Activated CD4-positive, alpha-beta memory T cell treated with anti-CD3 and anti-CD28 coated beads, Interleukin-2, amount 10 ng/mL, durations not matched to agents 7 days and 5 days (primary cell): ENCODE results near the gene MS4A3. TPM values are rescaled to one million over a fixed set of nuclear protein-coding genes. Genes with fewer than 3 reads are reported as not detected.
"Not testable (repeated sequence)": the region's sequence is repeated elsewhere in the genome, so short reads cannot be mapped to it uniquely, and the experiment has no call there.

Source experiments
- CTCF ChIA-PET: fragments of 350-600 bp; sonication (Branson Sonifier 250); formaldehyde crosslinking; loops from one replicate; lab custom pipeline; 2021; ENCODE audit warnings: antibody characterized with exemption, inconsistent platforms; lab: Charles Lee
- POLR2A ChIA-PET: fragments of 350-600 bp; sonication (Branson Sonifier 250); formaldehyde crosslinking; loops from one replicate; lab custom pipeline; 2021; ENCODE audit warnings: antibody characterized with exemption; lab: Charles Lee
- DNase-seq: peaks from one replicate; pipeline ENCODE4 v3.0.0-alpha.2; 2020
- H3K27ac Mint-ChIP-seq: one replicate; pipeline ENCODE4 v1.8.0; 2021; ENCODE audit warnings: mild to moderate bottlenecking, mixed read lengths
- H3K27me3 Mint-ChIP-seq: one replicate; pipeline ENCODE4 v1.8.0; 2021; ENCODE audit warnings: mixed read lengths
- H3K36me3 Mint-ChIP-seq: one replicate; pipeline ENCODE4 v1.8.0; 2021; ENCODE audit warnings: low read depth, mixed read lengths
- H3K4me1 Mint-ChIP-seq: one replicate; pipeline ENCODE4 v1.8.0; 2021; ENCODE audit warnings: mixed read lengths
- H3K4me3 Mint-ChIP-seq: one replicate; pipeline ENCODE4 v1.8.0; 2021; ENCODE audit warnings: mild to moderate bottlenecking, mixed read lengths
- H3K9me3 Mint-ChIP-seq: one replicate; pipeline ENCODE4 v1.8.0; 2021; ENCODE audit warnings: mixed read lengths
- total RNA-seq, 2 experiments: library from RNA; stranded (reverse); gene quantifications; one replicate each; pipeline ENCODE4 v1.2.3, GENCODE V29; 2021

The MS4A3 gene
- total RNA-seq, 2 experiments from 2014 or later, result not detected

DNA sequence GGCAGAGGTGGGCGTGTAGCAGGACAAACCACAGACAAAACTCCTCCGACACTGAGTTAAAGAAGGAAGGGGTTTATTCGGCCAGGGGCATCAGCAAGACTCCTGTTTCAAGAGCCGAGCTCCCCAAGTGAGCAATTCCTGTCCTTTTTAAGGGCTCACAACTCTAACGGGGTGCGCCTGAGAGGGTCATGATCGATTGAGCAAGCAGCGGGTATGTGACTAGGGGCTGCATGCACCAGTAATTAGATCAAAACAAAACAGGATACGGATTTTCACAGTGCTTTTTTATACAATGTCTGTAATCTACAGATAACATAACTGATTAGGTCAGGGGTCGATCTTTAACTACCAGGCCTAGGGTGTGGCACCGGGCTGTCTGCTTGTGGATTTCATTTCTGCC is 44.9 kb downstream of the MS4A3 start:
- H3K27me3 Mint-ChIP-seq, H3K27ac Mint-ChIP-seq, H3K36me3 Mint-ChIP-seq, H3K9me3 Mint-ChIP-seq, CTCF ChIA-PET, POLR2A ChIA-PET, DNase-seq, H3K4me3 Mint-ChIP-seq, H3K4me1 Mint-ChIP-seq: not testable (repeated sequence)

DNA sequence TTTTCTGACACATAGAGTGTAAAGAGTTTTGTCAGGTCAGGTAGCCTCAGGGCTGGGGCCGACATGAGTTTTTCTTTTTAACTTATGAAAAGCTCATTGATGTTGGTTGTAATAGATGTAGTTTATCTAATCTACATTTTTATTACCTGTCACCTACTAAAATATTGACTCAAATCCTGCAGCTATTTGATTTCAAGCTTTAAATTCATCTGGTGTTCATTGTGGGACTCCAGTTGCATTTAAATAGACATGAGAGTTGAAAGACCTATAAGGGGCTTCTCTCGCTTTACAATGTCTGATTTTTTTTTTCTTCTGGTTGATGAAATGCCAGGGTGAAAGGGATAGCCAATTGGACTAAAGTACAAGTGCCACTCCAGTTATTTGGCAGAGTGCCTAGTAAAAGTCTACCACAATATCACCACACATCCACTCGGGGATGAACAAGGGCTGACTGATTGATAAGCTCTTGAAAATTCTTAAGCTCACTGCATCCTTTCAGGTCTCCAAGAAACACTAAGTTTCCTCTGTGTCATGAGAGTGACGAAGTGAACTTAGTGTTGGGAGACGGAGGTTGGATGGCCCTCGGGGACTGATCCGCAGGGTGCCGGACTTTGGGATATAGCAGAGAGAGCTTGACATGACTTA is 48.1 kb downstream of the MS4A3 start:
- H3K27ac Mint-ChIP-seq, H3K9me3 Mint-ChIP-seq, CTCF ChIA-PET, H3K27me3 Mint-ChIP-seq, POLR2A ChIA-PET, H3K36me3 Mint-ChIP-seq, H3K4me1 Mint-ChIP-seq, H3K4me3 Mint-ChIP-seq, DNase-seq: not testable (repeated sequence)

DNA sequence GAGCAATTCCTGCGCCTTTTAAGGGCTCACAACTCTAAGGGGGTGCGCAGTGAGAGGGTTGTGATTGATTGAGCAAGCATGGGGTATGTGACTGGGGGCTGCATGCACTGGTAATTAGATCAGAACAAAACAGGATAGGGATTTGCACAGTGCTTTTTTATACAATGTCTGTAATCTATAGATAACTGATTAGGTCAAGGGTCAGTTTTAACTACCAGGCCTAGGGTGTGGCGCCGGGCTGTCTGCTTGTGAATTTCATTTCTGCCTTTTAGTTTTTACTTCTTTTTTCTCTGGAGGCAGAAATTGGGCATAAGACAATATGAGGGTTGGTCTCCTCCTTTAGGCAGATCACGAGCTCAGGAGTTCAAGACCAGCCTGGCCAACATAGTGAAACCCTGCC is 52.2 kb downstream of the MS4A3 start:
- H3K27ac Mint-ChIP-seq, POLR2A ChIA-PET, DNase-seq: not testable (repeated sequence)

DNA sequence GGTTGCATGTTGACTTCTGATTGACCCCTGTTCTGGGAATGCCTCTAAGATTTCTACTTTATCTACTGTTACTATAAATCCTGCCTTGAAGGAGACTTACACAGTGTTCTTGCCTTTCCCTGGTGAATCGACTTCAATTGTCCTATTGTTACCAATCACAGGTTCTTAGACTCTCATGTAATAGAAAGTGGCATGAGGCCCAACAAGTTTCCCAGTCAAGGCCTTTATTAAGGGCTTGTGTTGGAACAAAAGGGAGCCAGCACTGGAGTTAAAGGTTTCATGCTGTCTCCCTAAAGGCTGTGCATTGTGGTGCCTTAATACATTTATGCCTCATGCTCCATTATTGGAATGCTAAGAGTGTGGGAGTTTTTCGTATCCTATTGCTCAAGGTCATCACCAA is 55.3 kb downstream of the MS4A3 start:
- CTCF ChIA-PET, result no interaction called here
- H3K9me3 Mint-ChIP-seq, result no peaks in the 10 kb centered on the region
- DNase-seq, result no peak
- peaks cover 3% of the 10 kb centered on the region for H3K27me3 Mint-ChIP-seq
- no peak overlapping the region for H3K4me3 Mint-ChIP-seq
- H3K27ac Mint-ChIP-seq, result no peak overlapping the region
- no peaks in the 10 kb centered on the region for H3K4me1 Mint-ChIP-seq
- POLR2A ChIA-PET, result no interaction called here
- no peaks in the 10 kb centered on the region for H3K36me3 Mint-ChIP-seq

More for the DNA sequence above, 52.2 kb downstream of the MS4A3 start:
- H3K9me3 Mint-ChIP-seq, H3K4me1 Mint-ChIP-seq, H3K4me3 Mint-ChIP-seq, H3K36me3 Mint-ChIP-seq, H3K27me3 Mint-ChIP-seq, CTCF ChIA-PET: not testable (repeated sequence)

DNA sequence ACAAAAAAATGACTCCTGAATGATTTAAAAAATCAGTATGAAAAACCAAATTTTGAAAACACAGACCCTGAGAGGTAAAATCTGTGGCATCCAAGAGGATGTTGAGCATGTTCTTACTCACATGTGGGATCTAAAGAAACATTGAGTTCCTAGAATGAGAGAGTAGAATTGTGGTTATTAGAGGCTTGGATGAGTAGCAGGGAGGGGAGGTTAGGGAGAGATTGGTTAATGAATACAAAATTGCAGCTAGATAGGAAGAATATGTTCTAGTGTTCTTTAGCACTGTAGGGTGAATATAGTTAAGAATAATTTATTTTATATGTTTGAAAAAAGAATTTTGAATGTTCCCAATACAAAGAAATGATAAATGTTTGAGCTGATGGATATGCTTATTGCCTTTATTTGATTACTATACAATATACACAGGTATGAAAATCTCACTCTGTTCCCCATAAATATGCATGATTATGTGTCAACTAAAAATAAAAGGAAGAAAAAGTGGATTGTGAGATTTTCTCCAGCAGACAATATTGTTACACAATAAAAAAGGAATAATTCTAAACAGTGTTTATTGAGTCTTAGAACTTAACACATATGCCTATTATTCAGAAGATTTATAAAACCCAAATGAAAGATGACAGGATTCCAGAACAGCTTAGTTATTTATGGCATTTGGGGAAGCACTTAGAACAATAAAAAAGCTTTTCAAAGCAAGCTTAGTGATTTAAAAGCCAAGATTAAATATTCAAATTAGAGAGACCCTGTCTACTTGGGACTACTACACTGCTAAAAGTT is 60.7 kb downstream of the MS4A3 start:
- Mint-ChIP-seq H3K9me3 (no peaks in the 10 kb centered on the region), H3K4me1 (no peaks in the 10 kb centered on the region), H3K36me3 (no peaks in the 10 kb centered on the region), H3K4me3 (no peak overlapping the region), H3K27ac (no peak overlapping the region), H3K27me3 (peaks cover 2% of the 10 kb centered on the region)
- DNase-seq, result no peak
- ChIA-PET CTCF (no interaction called here), POLR2A (no interaction called here)

DNA sequence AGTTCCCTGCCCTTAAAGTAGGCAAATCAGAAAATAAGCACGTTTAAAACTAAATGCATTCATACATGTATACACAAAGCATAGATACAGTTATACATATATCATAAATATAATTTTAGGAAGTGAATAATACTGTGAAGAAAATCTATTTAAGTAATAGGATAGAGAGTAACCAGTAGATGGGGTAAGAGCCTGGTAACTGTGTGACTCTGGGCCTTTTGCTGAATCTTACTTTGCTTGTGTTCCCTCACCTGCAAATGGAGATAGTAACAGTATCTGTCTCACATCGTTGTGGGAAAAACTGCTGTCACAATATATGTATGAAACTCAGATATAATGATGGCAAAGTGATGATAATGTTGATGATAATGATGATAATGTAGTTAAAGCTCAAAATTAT is 61.9 kb downstream of the MS4A3 start:
- H3K9me3 Mint-ChIP-seq, result no peaks in the 10 kb centered on the region
- POLR2A ChIA-PET, result no interaction called here
- CTCF ChIA-PET, result no interaction called here
- H3K4me3 Mint-ChIP-seq, result no peak overlapping the region
- H3K4me1 Mint-ChIP-seq, result no peaks in the 10 kb centered on the region
- H3K27me3 Mint-ChIP-seq, result peaks cover 2% of the 10 kb centered on the region
- no peak overlapping the region for H3K27ac Mint-ChIP-seq
- no peak for DNase-seq
- H3K36me3 Mint-ChIP-seq, result no peaks in the 10 kb centered on the region

DNA sequence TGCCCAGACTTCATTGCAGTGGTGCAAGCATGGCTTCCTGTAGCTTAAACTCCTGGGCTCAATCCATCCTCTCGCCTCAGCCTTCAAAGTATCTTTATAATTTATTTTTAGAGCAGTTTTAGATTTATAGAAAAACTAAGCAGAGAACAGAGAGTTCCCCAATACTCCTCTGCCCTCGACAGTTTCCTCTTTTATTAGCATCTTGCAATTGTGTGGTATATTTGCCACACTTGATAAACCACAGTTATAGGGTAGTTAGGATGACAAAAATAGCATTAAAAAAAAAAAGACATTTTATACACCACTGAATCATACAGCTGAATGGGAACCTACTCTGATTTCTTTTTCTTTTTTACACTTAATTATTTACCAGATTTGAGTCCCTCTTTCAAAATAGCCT is 63.2 kb downstream of the MS4A3 start:
- H3K9me3 Mint-ChIP-seq, result no peaks in the 10 kb centered on the region
- H3K36me3 Mint-ChIP-seq, result no peaks in the 10 kb centered on the region
- no peak overlapping the region for H3K4me3 Mint-ChIP-seq
- peaks cover 2% of the 10 kb centered on the region for H3K27me3 Mint-ChIP-seq
- no peak overlapping the region for H3K27ac Mint-ChIP-seq
- no peaks in the 10 kb centered on the region for H3K4me1 Mint-ChIP-seq
- no peak for DNase-seq
- CTCF ChIA-PET, result no interaction called here
- POLR2A ChIA-PET, result no interaction called here

Other genes with a start within 250 kb of the MS4A3 start
- gene MRPL16, start 245.9 kb upstream of the MS4A3 start, total RNA-seq, result 10 to 100 TPM; 77.0 to 77.7 TPM
- gene CBLIF, start 211.2 kb upstream of the MS4A3 start, total RNA-seq, result not detected
- gene TCN1, start 190.2 kb upstream of the MS4A3 start, total RNA-seq, result not detected
- gene OOSP3, start 177.9 kb upstream of the MS4A3 start, total RNA-seq, result not detected
- gene OOSP1, start 118.2 kb upstream of the MS4A3 start, total RNA-seq, result not detected
- gene OOSP4A, start 92.6 kb upstream of the MS4A3 start, total RNA-seq, result not detected
- not detected for gene OOSP4B, start 39.5 kb upstream of the MS4A3 start, total RNA-seq
- gene OOSP2, start 16.3 kb upstream of the MS4A3 start, total RNA-seq, result not detected
- not detected for gene MS4A2, start 32.0 kb downstream of the MS4A3 start, total RNA-seq
- not detected for gene MS4A6A, start 126.4 kb downstream of the MS4A3 start, total RNA-seq
- gene MS4A4E, start 186.5 kb downstream of the MS4A3 start, total RNA-seq, result not detected
- not detected for gene MS4A4A, start 224.0 kb downstream of the MS4A3 start, total RNA-seq